Aorta (tissue), 5 donors: ENCODE results near the gene PLEKHA8. TPM values are rescaled to one million over a fixed set of nuclear protein-coding genes. Genes with fewer than 3 reads are reported as not detected.
A peak's percentile ranks its signal among the peaks of the same experiment; 100 is the strongest.

Experiments used
- ATAC-seq: fragments of 200-7000 bp; cut with Tn5 transposase; one replicate; pipeline ENCODE4 v1.9.1; 2022; ENCODE audit warnings: moderate library complexity; ENCODE audit not compliant: low FRiP score
- DNase-seq, 2 donors: peaks; one replicate each; pipeline ENCODE4 v3.0.0-alpha.2; 2020
- H3K27ac ChIP-seq, 2 donors: one replicate each; pipeline ENCODE4 v1.5.1; 2013; ENCODE audit warnings: low read length in 2 of 2, mild to moderate bottlenecking in 2 of 2, moderate library complexity in 2 of 2, control low read depth in 1 of 2, inconsistent platforms in 1 of 2, low read depth in 1 of 2
- H3K27me3 ChIP-seq, 2 donors: one replicate each; pipeline ENCODE4 v1.6.1; 2013; ENCODE audit warnings: control low read depth in 1 of 2, low read length in 1 of 2, mild to moderate bottlenecking in 1 of 2, moderate library complexity in 1 of 2; ENCODE audit not compliant: insufficient read depth in 2 of 2, control insufficient read depth in 1 of 2
- H3K36me3 ChIP-seq, 2 donors: one replicate each; pipeline ENCODE4 v1.6.1; 2013; ENCODE audit warnings: control low read depth in 1 of 2, low read length in 1 of 2, mild to moderate bottlenecking in 1 of 2; ENCODE audit not compliant: insufficient read depth in 2 of 2, control insufficient read depth in 1 of 2
- H3K4me1 ChIP-seq, 2 donors: one replicate each; pipeline ENCODE4 v1.6.1; 2013; ENCODE audit warnings: low read length in 2 of 2, control low read depth in 1 of 2, mild to moderate bottlenecking in 1 of 2, moderate library complexity in 1 of 2; ENCODE audit not compliant: insufficient read depth in 2 of 2, control insufficient read depth in 1 of 2
- H3K4me3 ChIP-seq, 2 donors: one replicate each; pipeline ENCODE4 v1.5.1; 2013; ENCODE audit warnings: low read length in 2 of 2, control low read depth in 1 of 2, mild to moderate bottlenecking in 1 of 2
- H3K9me3 ChIP-seq: one replicate; pipeline ENCODE4 v1.6.1; 2013; ENCODE audit warnings: mild to moderate bottlenecking, low read length; ENCODE audit not compliant: control insufficient read depth
- WGBS, 2 donors: extraction: QIAGEN DNeasy Blood & Tissue Kit; methylation state at CpG; one replicate each; pipeline ENCODE4 v1.1.7; 2013; 5-methylcytosine and 5-hydroxymethylcytosine counted together
- intact Hi-C, 2 donors: fragments of 100-400 bp; cut with DNase I; formaldehyde crosslinking; loops; one replicate each; pipeline versions ENCODE4 v1.14.2 to v1.15.0; 2022
- polyA plus RNA-seq, 2 donors: library from polyadenylated mRNA; stranded (reverse); fragments of 200-250 nt; gene quantifications; one replicate each; pipeline ENCODE4 v1.2.3, GENCODE V29; 2013
- total RNA-seq, 2 donors: library from RNA; stranded (reverse); fragmentation: NEBNext Ultra II Directional; extraction: Animal tissue kit (Norgen Biotek cat#: 25700); gene quantifications; one replicate each; pipeline ENCODE4 v1.2.1, GENCODE V29; 2021
- donor health status: healthy with polysubstance abuse.
- donor health status: Bipolar disorder and iron deficiency.
- donor health status: DM: no; HTN: no; CAD: no.
- donor health status: DM: no; HTN: no; CAD: no.
- donor health status: DM: yes; HTN: yes; CAD: no.

The PLEKHA8 gene
- total and polyA plus RNA-seq, 4 donors: 3.1 to 17.1 (median 9.5) TPM

- 86 to 91% methylated on average over 3 of the region's 3 CpGs for WGBS, 2 donors
- H3K27ac ChIP-seq: no peak overlapping the region
- ATAC-seq (no peak), DNase-seq (no peak)
- intact Hi-C loops: no loop called here
- no peaks in the 10 kb centered on the region for H3K27me3 ChIP-seq
- no peaks in the 10 kb centered on the region for H3K36me3 ChIP-seq
- H3K4me1 ChIP-seq: no peaks in the 10 kb centered on the region
- no peak overlapping the region for H3K4me3 ChIP-seq
- H3K9me3 ChIP-seq: no peaks in the 10 kb centered on the region
Observed at GRCh38 chr7:30012757-30013156, 15.5 kb upstream of the PLEKHA8 start.

GRCh38 chr7:30018451-30018850, 9.8 kb upstream of the PLEKHA8 start:
- intact Hi-C loops: no loop called here
- ATAC-seq (no peak), DNase-seq (no peak)
- Histone ChIP-seq H3K9me3 (no peaks in the 10 kb centered on the region), H3K27ac (no peak overlapping the region), H3K4me1 (no peaks in the 10 kb centered on the region), H3K36me3 (no peaks in the 10 kb centered on the region), H3K4me3 (no peak overlapping the region), H3K27me3 (no peaks in the 10 kb centered on the region)

GRCh38 chr7:30019387-30019786, 8.8 kb upstream of the PLEKHA8 start:
- 85 to 91% methylated on average over 1 of the region's 1 CpG for WGBS, 2 donors
- Histone ChIP-seq H3K4me1 (no peaks in the 10 kb centered on the region), H3K27ac (no peak overlapping the region), H3K4me3 (no peak overlapping the region), H3K36me3 (no peaks in the 10 kb centered on the region), H3K9me3 (no peaks in the 10 kb centered on the region), H3K27me3 (no peaks in the 10 kb centered on the region)
- DNase-seq: no peak
- intact Hi-C loops: no loop called here
- no peak for ATAC-seq

GRCh38 chr7:30019960-30020359, 8.3 kb upstream of the PLEKHA8 start:
- no peak overlapping the region for H3K4me3 ChIP-seq
- H3K27me3 ChIP-seq: no peaks in the 10 kb centered on the region
- intact Hi-C loops: loop anchor here in 1 of 2 donors (10.0 kb wide), 1 partner anchor 65 kb away; no protein-coding TSS in a partner anchor
- no peak overlapping the region for H3K27ac ChIP-seq
- 96 to 100% methylated on average over 1 of the region's 1 CpG for WGBS, 2 donors
- H3K4me1 ChIP-seq: peaks cover 0 to 3% of the 10 kb centered on the region in 2 donors
- H3K36me3 ChIP-seq: no peaks in the 10 kb centered on the region
- H3K9me3 ChIP-seq: no peaks in the 10 kb centered on the region
- ATAC-seq: no peak
- DNase-seq: no peak

- intact Hi-C loops: loop anchor here in 1 of 2 donors (10.0 kb wide), 1 partner anchor 66 kb away; no protein-coding TSS in a partner anchor
- WGBS, 2 donors: 71 to 73% methylated on average over 1 of the region's 1 CpG
- ATAC-seq: no peak
- H3K27me3 ChIP-seq: no peaks in the 10 kb centered on the region
- no peak overlapping the region for H3K4me3 ChIP-seq
- H3K9me3 ChIP-seq: no peaks in the 10 kb centered on the region
- no peak overlapping the region for H3K27ac ChIP-seq
- no peak for DNase-seq
- no peaks in the 10 kb centered on the region for H3K36me3 ChIP-seq
- peaks cover 2 to 7% of the 10 kb centered on the region in 2 donors for H3K4me1 ChIP-seq
Observed at GRCh38 chr7:30020535-30020934, 7.7 kb upstream of the PLEKHA8 start.

GRCh38 chr7:30022991-30023390, 5.2 kb upstream of the PLEKHA8 start:
- ATAC-seq (no peak), DNase-seq (no peak)
- Histone ChIP-seq H3K9me3 (no peaks in the 10 kb centered on the region), H3K36me3 (no peaks in the 10 kb centered on the region), H3K27me3 (no peaks in the 10 kb centered on the region), H3K27ac (no peak overlapping the region), H3K4me3 (no peak overlapping the region), H3K4me1 (peaks cover 4 to 7% of the 10 kb centered on the region in 2 donors)
- intact Hi-C loops: loop anchor here in 1 of 2 donors (10.0 kb wide), 1 partner anchor 68 kb away; no protein-coding TSS in a partner anchor

- ATAC-seq (no peak), DNase-seq (no peak)
- H3K4me3 ChIP-seq: no peak overlapping the region
- intact Hi-C loops: loop anchor here in 1 of 2 donors (10.0 kb wide), 1 partner anchor 69 kb away; no protein-coding TSS in a partner anchor
- H3K27me3 ChIP-seq: no peaks in the 10 kb centered on the region
- WGBS, 2 donors: 93 to 96% methylated on average over 6 of the region's 6 CpGs
- no peaks in the 10 kb centered on the region for H3K9me3 ChIP-seq
- no peak overlapping the region for H3K27ac ChIP-seq
- no peaks in the 10 kb centered on the region for H3K36me3 ChIP-seq
- peaks cover 4 to 7% of the 10 kb centered on the region in 2 donors for H3K4me1 ChIP-seq
Observed at GRCh38 chr7:30023524-30023923, 4.7 kb upstream of the PLEKHA8 start.

GRCh38 chr7:30026229-30027064, 1.8 kb upstream of the PLEKHA8 start, which contains the start of gene FKBP14:
Gene FKBP14, minus strand, starts transcription at chr7:30026702. Its CDS starts 194 bp downstream, at chr7:30026508.
- Histone ChIP-seq H3K36me3 (no peaks in the 10 kb centered on the region), H3K4me1 (peaks cover 7% of the 10 kb centered on the region in 2 donors), H3K4me3 (peak within 1 kb of the TSS; percentile 97 to 99), H3K9me3 (no peaks in the 10 kb centered on the region), H3K27me3 (no peaks in the 10 kb centered on the region), H3K27ac (peak within 1 kb of the TSS; percentile 19 to 64)
- ATAC-seq (peak; percentile 96), DNase-seq (peak; percentile 98)
- intact Hi-C loops: loop anchor here (2.0 to 10.0 kb wide), 5 partner anchors 38 to 111 kb away; partner anchors contain the start of gene SCRN1 (in 2 of the 2)
- 0 to 1% methylated on average over 35 of the region's 35 CpGs for WGBS, 2 donors

- Histone ChIP-seq H3K4me3 (peak overlapping the region; percentile 96 to 97), H3K9me3 (no peaks in the 10 kb centered on the region), H3K27me3 (no peaks in the 10 kb centered on the region), H3K36me3 (no peaks in the 10 kb centered on the region), H3K27ac (peak overlapping the region; percentile 19 to 64), H3K4me1 (peaks cover 7% of the 10 kb centered on the region in 2 donors)
- DNase-seq: no peak
- ATAC-seq: peak; percentile 27
- 0 to 1% methylated on average over 10 of the region's 10 CpGs for WGBS, 2 donors
- intact Hi-C loops: loop anchor here (2.0 to 10.0 kb wide), 5 partner anchors 38 to 110 kb away; partner anchors contain the start of gene SCRN1 (in 2 of the 2)
Observed at GRCh38 chr7:30027065-30027456, 1.2 kb upstream of the PLEKHA8 start.
